CD14-positive monocyte (primary cell): Measurements from ENCODE around the gene CDY1B. TPM values are rescaled to one million over a fixed set of nuclear protein-coding genes. Genes with fewer than 3 reads are reported as not detected.
"Not testable (repeated sequence)": the region's sequence is repeated elsewhere in the genome, so short reads cannot be mapped to it uniquely, and the experiment has no call there.

Experiments used
- DNase-seq, 3 donors: peaks; one replicate each; pipeline ENCODE4 v3.0.0-alpha.2; 2011 to 2022
- H2AFZ ChIP-seq: 2 replicates; pipeline ENCODE4 v1.6.0; 2012; ENCODE audit warnings: mild to moderate bottlenecking, low read depth, low read length, inconsistent platforms; ENCODE audit not compliant: insufficient read depth, poor library complexity, severe bottlenecking
- H3K27ac ChIP-seq, 2 donors: 1 replicate in 1 of 2; 2 replicates in 1 of 2; pipeline ENCODE4 v1.5.1; 2012 to 2013; ENCODE audit warnings: low read length in 2 of 2, control low read depth in 1 of 2, inconsistent platforms in 1 of 2, low read depth in 1 of 2, mild to moderate bottlenecking in 1 of 2
- H3K27me3 ChIP-seq, 2 donors: one replicate each; pipeline versions ENCODE4 v1.6.0 to v1.6.1; 2011 to 2013; ENCODE audit warnings: low read length in 2 of 2; ENCODE audit not compliant: control insufficient read depth in 2 of 2, insufficient read depth in 2 of 2
- H3K36me3 ChIP-seq, 2 donors: replicated peaks in 1 of 2; 1 replicate in 1 of 2; 2 replicates in 1 of 2; pipeline versions ENCODE4 v1.5.1 to v1.6.1; 2012 to 2013; ENCODE audit warnings: low read length in 2 of 2, control low read depth in 1 of 2, inconsistent platforms in 1 of 2, mild to moderate bottlenecking in 1 of 2; ENCODE audit not compliant: insufficient read depth in 2 of 2, control insufficient read depth in 1 of 2
- H3K4me1 ChIP-seq, 2 donors: 1 replicate in 1 of 2; 2 replicates in 1 of 2; pipeline versions ENCODE4 v1.5.1 to v1.6.1; 2012 to 2013; ENCODE audit warnings: low read length in 2 of 2, control low read depth in 1 of 2, inconsistent platforms in 1 of 2, mild to moderate bottlenecking in 1 of 2, moderate library complexity in 1 of 2; ENCODE audit not compliant: insufficient read depth in 2 of 2, control insufficient read depth in 1 of 2
- H3K4me2 ChIP-seq: replicated peaks from 2 replicates; pipeline ENCODE3; 2012; ENCODE audit warnings: low read length, moderate library complexity, mild to moderate bottlenecking; ENCODE audit not compliant: poor library complexity, severe bottlenecking; ENCODE audit errors: extremely low read depth
- H3K4me3 ChIP-seq, 3 experiments: fragments of 200-600 bp in 1 of 3; sonication (generic) in 1 of 3; replicated peaks in 1 of 3; 1 replicate in 2 of 3; 2 replicates in 1 of 3; pipeline ENCODE4 v1.5.1; 2011 to 2013; ENCODE audit warnings: low read length in 3 of 3, mild to moderate bottlenecking in 3 of 3, control low read depth in 2 of 3, low read depth in 2 of 3, inconsistent platforms in 1 of 3, moderate library complexity in 1 of 3
- H3K79me2 ChIP-seq: 2 replicates; pipeline ENCODE4 v1.6.0; 2012; ENCODE audit warnings: mild to moderate bottlenecking, control low read depth, inconsistent platforms, low read length, moderate library complexity; ENCODE audit not compliant: insufficient read depth
- H3K9ac ChIP-seq: 2 replicates; pipeline ENCODE4 v1.6.0; 2017; ENCODE audit warnings: low read length, mild to moderate bottlenecking; ENCODE audit not compliant: insufficient read depth, poor library complexity, severe bottlenecking
- H3K9me3 ChIP-seq, 2 donors: replicated peaks in 1 of 2; 1 replicate in 1 of 2; 2 replicates in 1 of 2; pipeline versions ENCODE4 v1.5.1 to v1.6.1; 2012 to 2013; ENCODE audit warnings: low read length in 2 of 2, control low read depth in 1 of 2; ENCODE audit not compliant: control insufficient read depth in 1 of 2, insufficient read depth in 1 of 2
- H4K20me1 ChIP-seq: 2 replicates; pipeline ENCODE4 v1.6.0; 2012; ENCODE audit warnings: mild to moderate bottlenecking, low read length, control low read depth, moderate library complexity; ENCODE audit not compliant: insufficient read depth
- H3K27ac Mint-ChIP-seq, 7 donors: one replicate each; pipeline ENCODE4 v1.8.0; 2020; ENCODE audit warnings: mild to moderate bottlenecking in 7 of 7, mixed read lengths in 7 of 7, moderate library complexity in 6 of 7, inconsistent platforms in 2 of 7
- H3K27me3 Mint-ChIP-seq, 3 donors: one replicate each; pipeline ENCODE4 v1.8.0; 2021 to 2022; ENCODE audit warnings: low read depth in 3 of 3, mild to moderate bottlenecking in 3 of 3, mixed read lengths in 3 of 3, moderate library complexity in 3 of 3, inconsistent platforms in 1 of 3
- H3K36me3 Mint-ChIP-seq, 2 donors: one replicate each; pipeline ENCODE4 v1.8.0; 2020; ENCODE audit warnings: mixed read lengths in 2 of 2, inconsistent platforms in 1 of 2, mild to moderate bottlenecking in 1 of 2
- H3K4me1 Mint-ChIP-seq: one replicate; pipeline ENCODE4 v1.8.0; 2020; ENCODE audit warnings: mild to moderate bottlenecking, mixed read lengths
- H3K4me3 Mint-ChIP-seq, 2 donors: one replicate each; pipeline ENCODE4 v1.8.0; 2020; ENCODE audit warnings: mild to moderate bottlenecking in 2 of 2, mixed read lengths in 2 of 2, moderate library complexity in 1 of 2
- H3K9me3 Mint-ChIP-seq, 7 donors: one replicate each; pipeline ENCODE4 v1.8.0; 2020 to 2022; ENCODE audit warnings: mixed read lengths in 7 of 7, mild to moderate bottlenecking in 6 of 7, moderate library complexity in 6 of 7, inconsistent platforms in 2 of 7
- WGBS: methylation state at CpG from one replicate; pipeline ENCODE4 v1.1.5; 2013; ENCODE audit warnings: missing lambda C conversion rate; ENCODE audit not compliant: insufficient coverage; 5-methylcytosine and 5-hydroxymethylcytosine counted together
- intact Hi-C, 2 donors: fragments of 100-400 bp; cut with micrococcal nuclease; formaldehyde crosslinking; loops; one replicate each; pipeline versions ENCODE4 v1.15.0 to v1.15.1; 2023
- polyA plus RNA-seq, 3 donors: library from polyadenylated mRNA; depleted of rRNA in 1 of 3; unstranded in 2 of 3; stranded (reverse) in 1 of 3; fragments of 300-500 nt in 2 of 3; fragments of >200 nt in 1 of 3; fragmentation: Illumina TruSeq in 2 of 3; gene quantifications; 1 replicate in 2 of 3; 2 replicates in 1 of 3; pipeline ENCODE4 v1.2.3, GENCODE V29; 2012 to 2021

CDY1B gene
- polyA plus RNA-seq, 3 donors: not detected

DNA sequence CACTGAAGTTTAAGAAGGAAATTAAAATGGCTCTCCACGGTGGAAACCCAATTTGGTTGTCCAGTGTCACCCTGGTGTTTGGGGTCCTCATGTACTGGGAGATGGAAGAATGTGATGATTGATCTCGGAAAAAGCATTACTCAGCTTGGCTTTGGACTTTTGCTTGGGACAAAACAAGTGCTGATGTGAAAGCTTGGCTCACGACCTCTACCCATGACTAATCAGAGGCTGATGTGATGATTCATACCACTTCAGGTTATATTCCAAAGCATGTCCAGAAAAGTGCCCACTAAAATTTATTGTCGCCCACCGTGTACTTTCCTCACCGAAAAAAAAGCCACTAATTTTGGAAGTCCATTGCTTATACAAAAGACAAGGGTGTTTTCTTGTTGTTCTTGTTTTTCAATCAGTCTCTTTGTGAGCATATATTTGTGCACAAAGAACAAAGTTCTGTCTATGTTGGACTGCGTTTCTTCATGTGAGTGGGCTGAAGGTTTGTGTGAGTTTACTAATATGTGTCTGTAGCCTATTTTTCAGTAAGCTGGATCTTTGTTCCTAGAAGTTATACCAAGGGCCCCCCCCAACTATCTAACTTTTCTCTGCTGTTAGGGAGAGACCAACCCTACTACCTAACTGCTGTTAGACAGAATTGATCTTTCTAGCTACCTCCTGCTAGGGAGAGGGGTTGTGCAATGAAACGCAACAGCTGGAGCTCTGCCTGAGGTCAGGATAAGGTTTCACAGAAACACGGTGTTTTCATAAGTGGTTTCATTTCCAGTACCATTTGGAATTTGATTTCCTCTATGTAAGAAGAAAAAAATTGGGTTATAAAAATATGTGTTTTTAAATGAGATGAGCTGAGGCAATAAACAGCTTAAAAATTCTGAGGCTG is 21.4 kb downstream of the CDY1B start:
- H3K27ac ChIP-seq, H3K27me3 Mint-ChIP-seq, H3K4me2 ChIP-seq, H3K27ac Mint-ChIP-seq, H3K4me3 Mint-ChIP-seq, H3K9me3 ChIP-seq, H3K4me1 ChIP-seq, H3K9ac ChIP-seq, H3K4me3 ChIP-seq, H3K79me2 ChIP-seq, intact Hi-C loops, H3K4me1 Mint-ChIP-seq, DNase-seq, H3K9me3 Mint-ChIP-seq, H3K36me3 ChIP-seq, H3K36me3 Mint-ChIP-seq, H2AFZ ChIP-seq, H4K20me1 ChIP-seq, H3K27me3 ChIP-seq: not testable (repeated sequence)
- WGBS: no CpG with 5 or more reads among the region's 9 CpGs
